Spleen (tissue), 7 donors: Measurements from ENCODE around the gene SPTY2D1.
A peak's percentile ranks its signal among the peaks of the same experiment; 100 is the strongest.

Experiments
- POLR2A ChIP-seq, 3 donors: fragments of 450-650 bp; IDR thresholded peaks; one replicate each; pipeline ENCODE4 v1.5.1; 2017; ENCODE audit warnings: antibody characterized with exemption in 3 of 3, mild to moderate bottlenecking in 1 of 3
- POLR2AphosphoS5 ChIP-seq, 3 donors: sonication (generic); formaldehyde crosslinking; IDR thresholded peaks; one replicate each; pipeline ENCODE4 v1.5.1; 2017; ENCODE audit warnings: antibody characterized with exemption in 3 of 3
- TF ChIP-seq, protein P1 (sequence below), 11 experiments: fragments of 200-600 bp in 7 of 11; fragments of 450-650 bp in 4 of 11; sonication (generic) in 4 of 11; IDR thresholded peaks in 8 of 11; conservative IDR thresholded peaks in 3 of 11; 1 replicate in 7 of 11; 2 replicates in 4 of 11; pipeline versions ENCODE4 v1.4.0 to v1.8.0; 2016 to 2021; ENCODE audit warnings: antibody characterized with exemption in 11 of 11, inconsistent platforms in 4 of 11, mild to moderate bottlenecking in 1 of 11
- donor health status: DM: no; HTN: no; CAD: no; lungs with moderate emphysema.
- donor health status: DM: no; HTN: no; CAD: no.
- donor health status: DM: no; HTN: no; CAD: no.

DNA sequence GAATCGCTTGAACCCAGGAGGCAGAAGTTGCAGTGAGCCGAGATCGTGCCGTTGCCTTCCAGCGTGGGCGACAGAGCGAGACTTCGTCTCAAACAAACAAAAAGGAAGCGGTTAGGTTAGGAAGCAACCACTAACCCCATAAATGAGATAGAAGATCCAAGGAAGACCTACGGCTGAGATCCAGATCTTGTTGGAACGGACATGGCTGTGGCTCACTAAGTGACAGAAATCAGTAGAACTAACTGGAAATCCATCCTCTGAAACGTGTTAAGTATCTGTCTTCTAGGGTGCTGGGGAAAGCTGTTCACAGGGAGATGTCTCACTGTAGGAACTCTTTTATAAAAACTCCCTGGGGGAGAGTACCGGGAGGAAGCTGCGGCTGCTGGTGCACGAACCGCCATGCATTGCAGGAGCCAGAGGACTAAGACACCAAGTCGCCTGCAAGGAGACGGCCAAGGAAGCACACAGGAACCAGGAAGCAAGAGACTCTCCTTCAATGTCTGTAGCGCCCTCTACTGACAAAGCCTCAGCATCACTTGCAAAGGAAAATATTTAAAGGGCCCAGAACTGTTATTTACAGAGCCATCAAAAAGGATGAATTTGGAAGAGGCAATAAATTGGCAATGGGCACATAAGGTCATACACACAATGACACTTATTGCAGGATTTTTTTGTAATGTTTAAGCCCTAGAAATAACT, 16.9 kb upstream of the SPTY2D1 start:
- TF ChIP-seq POLR2A (IDR thresholded peaks at IDR 0.05) (no peak), POLR2AphosphoS5 (IDR thresholded peaks at IDR 0.05) (no peak)
- TF ChIP-seq, protein P1, sequence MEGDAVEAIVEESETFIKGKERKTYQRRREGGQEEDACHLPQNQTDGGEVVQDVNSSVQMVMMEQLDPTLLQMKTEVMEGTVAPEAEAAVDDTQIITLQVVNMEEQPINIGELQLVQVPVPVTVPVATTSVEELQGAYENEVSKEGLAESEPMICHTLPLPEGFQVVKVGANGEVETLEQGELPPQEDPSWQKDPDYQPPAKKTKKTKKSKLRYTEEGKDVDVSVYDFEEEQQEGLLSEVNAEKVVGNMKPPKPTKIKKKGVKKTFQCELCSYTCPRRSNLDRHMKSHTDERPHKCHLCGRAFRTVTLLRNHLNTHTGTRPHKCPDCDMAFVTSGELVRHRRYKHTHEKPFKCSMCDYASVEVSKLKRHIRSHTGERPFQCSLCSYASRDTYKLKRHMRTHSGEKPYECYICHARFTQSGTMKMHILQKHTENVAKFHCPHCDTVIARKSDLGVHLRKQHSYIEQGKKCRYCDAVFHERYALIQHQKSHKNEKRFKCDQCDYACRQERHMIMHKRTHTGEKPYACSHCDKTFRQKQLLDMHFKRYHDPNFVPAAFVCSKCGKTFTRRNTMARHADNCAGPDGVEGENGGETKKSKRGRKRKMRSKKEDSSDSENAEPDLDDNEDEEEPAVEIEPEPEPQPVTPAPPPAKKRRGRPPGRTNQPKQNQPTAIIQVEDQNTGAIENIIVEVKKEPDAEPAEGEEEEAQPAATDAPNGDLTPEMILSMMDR (IDR thresholded peaks at IDR 0.05 in 8 of 11, conservative IDR thresholded peaks at IDR 0.05 in 3 of 11): peak in 9 of 11 experiments; percentile 27 to 64 (median 60)
